ENCODE measurements around the gene DLG1.

DNA sequence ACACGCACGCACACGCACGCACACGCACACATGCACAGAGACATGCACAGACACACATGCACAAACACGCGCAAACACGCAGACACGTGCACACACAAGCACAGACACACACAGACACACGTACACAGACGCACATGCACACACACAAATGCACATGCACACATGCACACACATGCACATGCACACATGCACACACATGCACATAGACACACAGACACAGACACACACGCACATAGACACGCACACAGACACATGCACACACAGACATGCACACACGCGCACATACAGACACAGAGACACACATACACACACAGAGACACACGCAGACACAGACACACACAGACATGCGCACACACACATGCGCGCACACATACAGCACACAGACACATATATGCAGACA, 303.4 kb downstream of the DLG1 start:
- TF ChIP-seq EZH2phosphoT487 (IDR thresholded peaks at IDR 0.05) (no peak), EZH2 (IDR thresholded peaks at IDR 0.05) (no peak)
- TF ChIP-seq, protein P1, sequence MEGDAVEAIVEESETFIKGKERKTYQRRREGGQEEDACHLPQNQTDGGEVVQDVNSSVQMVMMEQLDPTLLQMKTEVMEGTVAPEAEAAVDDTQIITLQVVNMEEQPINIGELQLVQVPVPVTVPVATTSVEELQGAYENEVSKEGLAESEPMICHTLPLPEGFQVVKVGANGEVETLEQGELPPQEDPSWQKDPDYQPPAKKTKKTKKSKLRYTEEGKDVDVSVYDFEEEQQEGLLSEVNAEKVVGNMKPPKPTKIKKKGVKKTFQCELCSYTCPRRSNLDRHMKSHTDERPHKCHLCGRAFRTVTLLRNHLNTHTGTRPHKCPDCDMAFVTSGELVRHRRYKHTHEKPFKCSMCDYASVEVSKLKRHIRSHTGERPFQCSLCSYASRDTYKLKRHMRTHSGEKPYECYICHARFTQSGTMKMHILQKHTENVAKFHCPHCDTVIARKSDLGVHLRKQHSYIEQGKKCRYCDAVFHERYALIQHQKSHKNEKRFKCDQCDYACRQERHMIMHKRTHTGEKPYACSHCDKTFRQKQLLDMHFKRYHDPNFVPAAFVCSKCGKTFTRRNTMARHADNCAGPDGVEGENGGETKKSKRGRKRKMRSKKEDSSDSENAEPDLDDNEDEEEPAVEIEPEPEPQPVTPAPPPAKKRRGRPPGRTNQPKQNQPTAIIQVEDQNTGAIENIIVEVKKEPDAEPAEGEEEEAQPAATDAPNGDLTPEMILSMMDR (IDR thresholded peaks at IDR 0.05) = no peak

Measured in neural progenitor cell (in vitro differentiated cells).